HT1080 (cell line): ENCODE results near the gene RBM6. TPM values are rescaled to one million over a fixed set of nuclear protein-coding genes. Genes with fewer than 3 reads are reported as not detected.
"Not testable (repeated sequence)": the region's sequence is repeated elsewhere in the genome, so short reads cannot be mapped to it uniquely, and the experiment has no call there.

Source experiments
- DNase-seq: peaks from one replicate; pipeline ENCODE4 v3.0.0-alpha.2; 2015; ENCODE audit warnings: low read depth
- total RNA-seq: library from RNA; depleted of rRNA; stranded (reverse); fragments of >200 nt; shearing (Covaris generic); gene quantifications from 2 replicates; pipeline ENCODE4 v1.2.3, GENCODE V29; 2014

The RBM6 gene
- total RNA-seq, 1 experiment from 2014 or later = 34.1 TPM

DNA sequence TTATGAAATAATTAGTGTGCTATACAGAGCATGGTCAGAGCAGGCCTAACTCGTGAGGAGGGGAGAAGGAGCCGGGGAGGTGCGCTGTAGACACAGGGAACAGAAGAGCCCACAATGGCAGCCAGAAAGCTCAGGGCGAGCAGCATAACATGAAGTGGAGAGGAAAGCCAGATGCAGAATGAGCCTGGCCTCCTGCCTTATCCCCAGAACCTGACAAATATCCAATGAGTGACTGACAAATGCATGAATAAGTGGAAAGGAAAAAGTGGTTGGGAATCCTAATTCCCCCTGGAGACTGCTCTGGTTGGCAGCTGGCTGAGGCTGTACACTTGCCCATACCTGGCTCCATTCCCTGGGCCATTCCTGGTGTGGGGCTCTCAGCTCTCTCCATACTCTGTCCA is 27.1 kb upstream of the RBM6 start:
- DNase-seq = no peak

- DNase-seq = no peak
Observed at GRCh38 chr3:49914906-49915305, 25.0 kb upstream of the RBM6 start.

GRCh38 chr3:49916686-49917085 is 23.3 kb upstream of the RBM6 start:
- no peak for DNase-seq

DNA sequence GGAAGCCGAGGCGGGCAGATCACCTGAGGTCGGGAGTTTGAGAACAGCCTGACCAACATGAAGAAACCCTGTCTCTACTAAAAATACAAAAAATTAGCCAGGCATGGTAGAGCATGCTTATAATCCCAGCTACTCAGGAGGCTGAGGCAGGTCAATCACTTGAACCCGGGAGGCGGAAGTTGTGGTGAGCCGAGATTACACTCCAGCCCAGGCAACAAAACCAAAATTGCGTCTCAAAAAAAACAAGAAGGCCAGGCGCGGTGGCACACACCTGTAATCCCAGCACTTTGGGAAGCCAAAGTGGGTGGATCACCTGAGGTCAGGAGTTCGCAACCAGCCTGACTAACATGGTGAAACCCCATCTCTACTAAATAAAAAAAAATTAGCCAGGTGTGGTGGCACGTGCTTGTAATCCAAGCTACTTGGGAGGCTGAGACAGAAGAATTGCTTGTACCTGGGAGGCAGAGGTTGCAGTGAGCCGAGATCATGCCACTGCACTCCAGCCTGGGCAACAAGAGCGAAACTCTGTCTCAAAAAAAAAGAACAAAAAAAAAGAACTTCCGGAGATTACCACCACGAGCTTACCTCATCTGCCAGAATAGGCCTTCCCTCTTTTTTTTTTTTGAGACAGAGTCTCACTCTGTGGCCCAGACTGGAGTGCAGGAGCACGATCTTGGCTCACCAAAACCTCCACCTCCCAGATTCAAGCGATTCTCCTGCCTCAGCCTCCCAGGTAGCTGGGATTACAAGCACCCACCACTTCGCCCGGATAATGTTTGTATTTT is 22.0 kb upstream of the RBM6 start:
- DNase-seq = not testable (repeated sequence)

DNA sequence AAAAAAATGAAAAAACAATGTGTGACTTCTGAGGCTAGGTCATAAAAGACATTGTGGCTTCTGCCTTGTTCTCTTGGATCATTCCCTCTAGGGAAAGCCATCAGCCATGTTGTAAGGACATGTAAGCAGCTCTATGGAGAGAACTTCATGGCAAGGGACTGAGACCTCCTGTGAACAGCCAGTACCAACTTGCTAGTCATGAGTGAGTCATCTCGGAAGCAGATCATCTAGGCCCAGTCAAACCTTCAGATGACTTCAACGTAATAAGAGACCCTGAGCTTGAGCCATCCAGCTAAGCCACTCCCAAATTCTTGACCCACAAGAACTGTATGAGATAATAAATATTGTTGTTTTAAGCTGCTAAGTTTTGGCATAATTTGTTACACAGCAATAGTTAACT is 15.3 kb upstream of the RBM6 start:
- peak; percentile 90 for DNase-seq

- DNase-seq = no peak
Observed at GRCh38 chr3:49925485-49925884, 14.5 kb upstream of the RBM6 start.

DNA sequence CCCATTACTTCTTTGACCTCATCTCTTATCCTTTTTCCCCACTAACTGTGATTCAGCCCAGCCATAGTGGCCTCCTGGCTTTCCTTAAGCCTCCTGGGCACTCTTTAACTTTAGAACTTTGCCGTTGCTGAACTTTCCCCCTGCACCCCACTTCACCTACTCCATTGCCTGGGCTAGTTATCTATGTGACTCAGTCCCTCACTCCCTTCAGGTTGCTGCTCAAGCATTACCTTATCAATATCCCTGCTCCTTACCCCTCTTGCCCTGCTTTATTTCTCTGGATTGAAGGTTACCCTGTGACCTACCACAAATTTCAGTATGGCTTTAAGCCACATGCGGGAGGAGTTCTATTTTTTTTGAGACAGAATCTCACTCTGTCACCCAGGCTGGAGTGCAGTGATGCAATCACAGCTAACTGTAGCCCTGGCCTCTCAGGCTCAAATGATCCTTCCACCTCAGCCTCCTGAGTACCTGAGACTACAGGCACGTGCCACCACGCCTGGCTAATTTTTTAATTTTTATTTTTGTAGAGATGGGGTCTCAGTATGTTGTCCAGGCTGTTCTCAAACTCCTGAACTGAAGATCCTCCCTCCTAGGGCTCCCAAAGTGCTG is 13.7 kb upstream of the RBM6 start:
- no peak for DNase-seq

- no peak for DNase-seq
Observed at GRCh38 chr3:49927798-49928197, 12.2 kb upstream of the RBM6 start.

GRCh38 chr3:49928481-49929017 is 11.4 kb upstream of the RBM6 start:
- DNase-seq = no peak

DNA sequence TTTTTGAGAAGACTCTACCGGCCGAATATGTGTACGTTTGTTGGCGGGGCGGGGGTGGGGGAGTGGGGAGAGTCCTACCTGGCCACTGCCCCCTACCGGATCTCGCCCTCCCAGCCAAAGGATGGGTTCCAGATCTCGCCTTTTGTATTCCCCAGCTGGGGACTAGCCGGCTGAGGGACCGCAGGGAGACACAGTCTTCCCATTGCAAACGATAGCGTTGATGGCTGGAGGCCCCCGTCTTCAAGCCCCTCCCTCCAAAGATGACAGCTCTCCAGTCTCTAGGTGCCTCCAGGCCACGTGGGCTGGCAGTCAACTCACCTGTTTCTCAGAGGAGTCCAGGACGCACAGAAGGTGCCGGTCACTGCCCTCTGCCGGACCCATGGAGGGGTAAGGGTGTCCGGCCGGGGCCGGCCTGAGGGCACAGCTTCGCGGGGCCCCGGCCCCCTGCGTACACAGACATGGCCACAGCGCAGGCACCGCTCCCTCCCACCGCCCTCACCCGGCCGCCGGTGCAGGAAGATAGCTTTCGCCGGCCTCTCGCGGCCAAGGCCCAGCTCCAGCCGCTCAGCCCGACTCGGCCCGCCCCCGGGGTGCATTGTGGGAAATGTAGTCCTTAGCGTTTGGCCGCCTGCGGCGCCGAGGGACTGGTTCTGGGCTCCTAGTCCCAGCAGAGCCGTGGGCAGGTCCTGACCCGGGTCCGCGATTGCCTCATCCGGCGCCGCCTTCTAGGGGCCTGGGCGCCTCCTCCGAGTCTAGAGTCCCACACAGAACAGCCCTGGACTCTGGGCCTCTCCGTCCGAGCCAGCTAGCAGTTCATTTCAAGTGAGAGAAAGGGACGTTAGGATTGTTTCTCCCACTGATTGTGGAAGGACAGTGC is 10.4 kb upstream of the RBM6 start, which contains the start of gene MON1A:
TSS of gene MON1A (minus strand) at position 521 of the 877 bp plus-strand sequence. CDS start 16,465 bp downstream, outside the sequence.
- peak; percentile 94 for DNase-seq

DNA sequence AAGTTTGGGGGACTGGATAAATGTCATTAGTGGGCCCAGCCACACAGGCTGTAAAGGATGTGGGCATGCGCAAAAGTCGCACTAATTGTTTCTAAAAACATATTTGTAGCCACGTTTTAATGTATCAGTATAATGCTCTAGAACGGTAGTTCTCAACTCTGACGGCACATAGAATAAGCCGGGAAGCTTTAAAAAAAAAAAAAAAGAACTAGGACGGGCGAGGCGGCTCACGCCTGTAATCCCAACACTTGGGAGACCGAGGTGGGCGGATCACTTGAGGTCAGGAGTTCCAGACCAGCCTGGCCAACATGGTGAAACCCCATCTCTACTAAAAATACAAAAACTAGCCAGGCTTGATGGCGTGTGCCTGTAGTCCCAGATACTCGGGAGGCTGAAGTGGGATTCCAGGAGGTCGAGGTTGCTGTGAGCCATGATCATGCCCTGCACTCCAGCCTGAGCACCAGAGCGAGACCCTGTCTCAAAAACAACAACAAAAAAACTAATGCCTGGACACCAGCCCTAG is 9.7 kb upstream of the RBM6 start:
- no peak for DNase-seq

GRCh38 chr3:49930922-49931321 is 9.0 kb upstream of the RBM6 start:
- peak; percentile 28 for DNase-seq

- DNase-seq = not testable (repeated sequence)
Observed at GRCh38 chr3:49932281-49932680, 7.7 kb upstream of the RBM6 start.

DNA sequence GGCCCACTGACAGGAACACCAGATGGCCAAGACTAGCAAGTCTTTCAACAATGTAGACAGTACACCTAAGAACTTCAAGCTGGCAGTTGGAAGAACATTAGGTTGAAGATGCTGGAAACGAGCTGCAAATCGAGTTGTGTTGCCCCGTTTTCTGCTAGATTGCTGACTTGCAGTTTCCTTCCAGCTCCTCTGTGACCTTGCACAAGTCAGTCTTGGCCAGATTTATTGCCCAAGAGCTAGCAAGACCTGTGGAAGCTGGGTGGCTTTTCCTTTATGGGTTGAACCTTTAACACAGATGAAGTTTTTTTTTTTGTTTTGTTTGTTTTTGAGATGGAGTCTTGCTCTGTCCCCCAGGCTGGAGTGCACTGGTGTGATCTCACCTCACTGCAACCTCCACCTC is 2.9 kb upstream of the RBM6 start:
- no peak for DNase-seq

DNA sequence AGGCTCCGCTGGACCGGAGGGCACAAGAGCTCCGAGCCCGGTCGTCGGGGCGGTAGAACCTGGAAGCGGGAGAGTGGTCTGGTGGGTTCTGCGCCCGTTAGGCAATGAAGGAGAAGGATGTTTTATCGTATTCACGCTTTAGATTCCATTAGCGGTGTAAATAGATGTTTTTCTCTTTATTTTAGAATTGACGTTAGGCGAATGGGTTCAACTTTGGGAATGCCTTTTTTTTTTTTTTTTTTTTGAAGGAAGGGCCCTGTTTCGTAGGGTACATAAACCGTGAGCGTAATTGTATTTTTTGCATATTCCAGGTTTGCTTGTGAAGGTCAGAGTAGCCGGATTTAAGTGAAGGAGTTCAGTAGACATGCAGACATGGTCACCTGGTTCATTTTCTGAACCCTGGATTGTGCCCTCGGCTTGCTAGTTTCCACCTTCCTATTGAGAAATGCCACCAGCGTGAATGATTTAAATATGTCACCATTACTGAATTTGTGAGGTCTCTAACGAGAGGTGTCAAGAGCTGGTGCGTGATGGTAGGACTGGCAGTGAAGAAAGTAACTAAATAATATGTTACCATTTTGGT is 808 bp downstream of the RBM6 start:
- no peak for DNase-seq

DNA sequence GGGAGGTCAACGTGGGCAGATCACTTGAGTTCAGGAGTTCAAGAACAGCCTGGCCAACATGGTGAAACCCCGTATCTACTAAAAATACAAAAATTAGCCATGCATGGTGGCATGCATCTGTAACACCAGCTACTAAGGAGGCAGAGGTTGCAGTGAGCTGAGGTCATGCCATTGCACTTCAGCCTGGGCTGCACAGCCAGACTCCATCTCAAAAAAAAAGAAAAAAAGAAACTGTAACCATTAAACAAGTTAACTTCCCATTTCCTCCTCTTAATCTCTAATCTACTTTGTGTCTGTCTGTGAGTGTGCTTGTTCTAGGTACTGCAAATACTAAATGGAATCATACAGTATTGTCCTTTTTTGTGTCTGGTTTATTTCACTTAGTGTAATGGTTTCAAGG is 2.7 kb downstream of the RBM6 start:
- no peak for DNase-seq

- no peak for DNase-seq
Observed at GRCh38 chr3:49952924-49953323, 13.0 kb downstream of the RBM6 start.

DNA sequence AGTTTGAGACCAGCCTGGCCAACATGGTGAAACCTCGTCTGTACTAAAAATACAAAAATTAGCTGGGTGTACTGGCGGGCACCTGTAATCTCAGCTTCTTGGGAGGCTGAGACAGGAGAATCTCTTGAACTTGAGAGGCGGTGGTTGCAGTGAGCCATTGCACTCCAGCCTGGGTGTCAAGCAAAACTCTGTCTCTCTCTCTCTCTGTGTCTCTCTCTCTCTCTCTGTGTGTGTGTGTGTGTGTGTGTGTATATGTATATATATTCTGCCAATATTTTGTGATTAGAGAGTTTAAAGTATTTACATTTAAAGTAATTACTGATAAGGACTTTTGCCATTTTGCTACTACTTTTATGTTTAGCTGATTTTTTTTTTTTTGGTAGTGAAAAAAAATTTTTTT is 15.7 kb downstream of the RBM6 start:
- DNase-seq = no peak

- no peak for DNase-seq
Observed at GRCh38 chr3:49966233-49966942, 26.4 kb downstream of the RBM6 start.

DNA sequence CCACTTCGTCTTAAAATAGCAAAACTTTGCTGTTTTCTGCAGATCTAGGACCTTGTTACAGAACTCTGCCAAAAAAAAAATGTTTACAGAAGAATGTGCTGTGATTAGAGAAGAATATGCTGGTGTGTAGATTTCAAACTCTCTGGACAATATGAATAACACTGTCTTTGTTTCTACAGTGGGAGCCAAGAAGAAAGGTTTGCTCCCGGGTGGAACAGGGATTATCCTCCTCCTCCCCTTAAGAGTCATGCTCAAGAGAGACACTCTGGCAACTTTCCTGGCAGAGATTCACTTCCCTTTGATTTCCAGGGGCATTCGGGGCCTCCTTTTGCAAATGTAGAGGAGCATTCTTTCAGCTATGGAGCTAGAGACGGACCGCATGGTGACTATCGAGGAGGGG is 27.3 kb downstream of the RBM6 start:
- no peak for DNase-seq
